SU-DHL-6 (cell line): ENCODE data around the gene RNU6-7.

Experiments
- H2AFZ ChIP-seq: fragments of 200-600 bp; sonication (generic); 2 replicates; pipeline ENCODE4 v1.6.1; 2014; ENCODE audit warnings: low read depth, mild to moderate bottlenecking, moderate library complexity, mixed read lengths, antibody characterized with exemption, low read length; ENCODE audit not compliant: severe bottlenecking
- H3F3A ChIP-seq: fragments of 200-600 bp; shearing (Covaris generic); 2 replicates; pipeline ENCODE4 v1.6.0; 2016; ENCODE audit warnings: antibody characterized with exemption, mild to moderate bottlenecking; ENCODE audit not compliant: insufficient read depth
- H3K27ac ChIP-seq: fragments of 200-600 bp; sonication (generic); 2 replicates; pipeline ENCODE4 v1.5.1; 2016; ENCODE audit warnings: low read depth, mild to moderate bottlenecking, low read length, moderate library complexity, mixed read lengths
- H3K27me3 ChIP-seq: fragments of 200-600 bp; sonication (generic), shearing (Covaris generic); 2 replicates; pipeline ENCODE4 v1.6.0; 2014; ENCODE audit warnings: mild to moderate bottlenecking, low read length
- H3K36me3 ChIP-seq: fragments of 200-600 bp; sonication (generic); 2 replicates; pipeline ENCODE4 v1.6.1; 2014; ENCODE audit warnings: mild to moderate bottlenecking, low read length, mixed read lengths
- H3K4me2 ChIP-seq: fragments of 300-600, 200-600 bp; shearing (Covaris generic), sonication (generic); 2 replicates; pipeline ENCODE4 v1.6.0; 2014; ENCODE audit warnings: low read length, low read depth, mild to moderate bottlenecking; ENCODE audit not compliant: poor library complexity, severe bottlenecking
- H3K4me3 ChIP-seq: fragments of 200-600 bp; sonication (generic); 2 replicates; pipeline ENCODE4 v1.5.1; 2014; ENCODE audit warnings: antibody characterized with exemption, low read length, mild to moderate bottlenecking, mixed read lengths; ENCODE audit not compliant: insufficient read depth, poor library complexity, severe bottlenecking
- H3K79me2 ChIP-seq: fragments of 200-600 bp; sonication (generic); 2 replicates; pipeline ENCODE4 v1.6.1; 2014; ENCODE audit warnings: mild to moderate bottlenecking, low read length, moderate library complexity; ENCODE audit not compliant: insufficient read depth
- H3K9ac ChIP-seq: fragments of 200-600 bp; sonication (generic); 2 replicates; pipeline ENCODE4 v1.7.0; 2014; ENCODE audit warnings: mild to moderate bottlenecking, low read length
- H3K9me2 ChIP-seq: fragments of 200-600 bp; sonication (generic); replicated peaks from 2 replicates; pipeline ENCODE4 v1.6.1; 2014; ENCODE audit warnings: low read length; ENCODE audit not compliant: insufficient read depth
- H3K9me3 ChIP-seq: fragments of 200-600 bp; sonication (generic); 2 replicates; pipeline ENCODE4 v1.6.1; 2014; ENCODE audit warnings: low read length, mixed read lengths; ENCODE audit not compliant: insufficient read depth
- H4K20me1 ChIP-seq: fragments of 200-600 bp; sonication (generic); 2 replicates; pipeline ENCODE4 v1.6.1; 2014; ENCODE audit warnings: low read depth, mild to moderate bottlenecking, antibody characterized with exemption, low read length, moderate library complexity, mixed read lengths
- EZH2phosphoT487 ChIP-seq: fragments of 200-600 bp; sonication (generic), shearing (Covaris generic); conservative IDR thresholded peaks from 2 replicates; pipeline ENCODE4 v1.6.1; 2018; ENCODE audit warnings: mild to moderate bottlenecking, antibody characterized with exemption, low read length, moderate library complexity, mixed read lengths
- TF ChIP-seq, protein P1 (sequence below): fragments of 200-600 bp; sonication (generic); IDR thresholded peaks from one replicate; pipeline ENCODE4 v1.5.1; 2017; ENCODE audit warnings: antibody characterized with exemption, mild to moderate bottlenecking, low read length, moderate library complexity; ENCODE audit not compliant: insufficient read depth, poor library complexity, severe bottlenecking

Gene RNU6-7

DNA sequence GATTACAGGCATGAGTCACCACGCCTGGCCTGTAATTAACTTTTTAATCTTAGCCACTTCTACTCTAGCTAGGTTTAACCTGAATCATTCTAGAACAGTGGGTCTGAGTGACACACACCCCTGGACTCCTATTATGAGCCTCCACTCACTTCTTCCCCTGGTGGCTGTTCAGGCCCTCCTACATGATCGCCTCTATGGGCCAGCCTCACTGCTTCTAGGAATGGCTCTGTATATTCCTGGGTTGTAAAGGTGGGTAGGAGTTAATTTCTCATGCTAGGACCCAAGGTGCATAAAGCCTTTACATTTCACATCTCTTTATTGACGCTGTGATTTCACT is 9.2 kb downstream of the RNU6-7 start:
- Histone ChIP-seq H3K27me3 (no peaks in the 10 kb centered on the region), H3K4me2 (no peak overlapping the region), H3K79me2 (no peaks in the 10 kb centered on the region), H2AFZ (no peak overlapping the region), H3K27ac (no peak overlapping the region), H3K4me3 (no peak overlapping the region), H3K36me3 (no peaks in the 10 kb centered on the region), H4K20me1 (no peaks in the 10 kb centered on the region), H3F3A (no peaks in the 10 kb centered on the region), H3K9ac (no peak overlapping the region), H3K9me2 (no peaks in the 10 kb centered on the region), H3K9me3 (no peaks in the 10 kb centered on the region)
- no peak for TF ChIP-seq EZH2phosphoT487
- TF ChIP-seq, protein P1, sequence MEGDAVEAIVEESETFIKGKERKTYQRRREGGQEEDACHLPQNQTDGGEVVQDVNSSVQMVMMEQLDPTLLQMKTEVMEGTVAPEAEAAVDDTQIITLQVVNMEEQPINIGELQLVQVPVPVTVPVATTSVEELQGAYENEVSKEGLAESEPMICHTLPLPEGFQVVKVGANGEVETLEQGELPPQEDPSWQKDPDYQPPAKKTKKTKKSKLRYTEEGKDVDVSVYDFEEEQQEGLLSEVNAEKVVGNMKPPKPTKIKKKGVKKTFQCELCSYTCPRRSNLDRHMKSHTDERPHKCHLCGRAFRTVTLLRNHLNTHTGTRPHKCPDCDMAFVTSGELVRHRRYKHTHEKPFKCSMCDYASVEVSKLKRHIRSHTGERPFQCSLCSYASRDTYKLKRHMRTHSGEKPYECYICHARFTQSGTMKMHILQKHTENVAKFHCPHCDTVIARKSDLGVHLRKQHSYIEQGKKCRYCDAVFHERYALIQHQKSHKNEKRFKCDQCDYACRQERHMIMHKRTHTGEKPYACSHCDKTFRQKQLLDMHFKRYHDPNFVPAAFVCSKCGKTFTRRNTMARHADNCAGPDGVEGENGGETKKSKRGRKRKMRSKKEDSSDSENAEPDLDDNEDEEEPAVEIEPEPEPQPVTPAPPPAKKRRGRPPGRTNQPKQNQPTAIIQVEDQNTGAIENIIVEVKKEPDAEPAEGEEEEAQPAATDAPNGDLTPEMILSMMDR, result no peak

DNA sequence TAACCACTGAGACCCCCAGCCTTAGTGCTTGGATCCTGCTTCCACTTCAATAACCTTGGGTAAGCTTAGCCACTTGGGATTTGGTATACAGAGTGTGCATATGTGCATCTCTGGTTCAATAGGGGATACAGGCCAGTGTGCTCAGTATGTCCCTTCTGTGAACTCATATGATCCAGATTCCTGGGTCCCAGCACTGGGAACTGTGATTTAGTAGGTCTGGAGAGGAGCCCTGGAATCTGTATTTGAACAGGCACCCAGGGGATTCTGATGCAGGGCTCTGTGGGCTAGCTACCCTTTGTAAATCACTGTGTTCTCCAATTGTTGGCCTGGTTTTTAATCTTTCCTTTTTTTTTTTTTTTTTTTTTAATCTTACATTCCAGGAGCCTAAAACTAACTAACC is 11.0 kb downstream of the RNU6-7 start:
- TF ChIP-seq, protein P1, result no peak
- TF ChIP-seq EZH2phosphoT487, result no peak
- Histone ChIP-seq H3K36me3 (no peaks in the 10 kb centered on the region), H3K9me3 (no peaks in the 10 kb centered on the region), H3K9ac (no peak overlapping the region), H3K27me3 (no peaks in the 10 kb centered on the region), H3F3A (no peaks in the 10 kb centered on the region), H3K79me2 (no peaks in the 10 kb centered on the region), H3K4me3 (no peak overlapping the region), H3K27ac (no peak overlapping the region), H2AFZ (no peak overlapping the region), H4K20me1 (no peaks in the 10 kb centered on the region), H3K4me2 (no peak overlapping the region), H3K9me2 (no peaks in the 10 kb centered on the region)

DNA sequence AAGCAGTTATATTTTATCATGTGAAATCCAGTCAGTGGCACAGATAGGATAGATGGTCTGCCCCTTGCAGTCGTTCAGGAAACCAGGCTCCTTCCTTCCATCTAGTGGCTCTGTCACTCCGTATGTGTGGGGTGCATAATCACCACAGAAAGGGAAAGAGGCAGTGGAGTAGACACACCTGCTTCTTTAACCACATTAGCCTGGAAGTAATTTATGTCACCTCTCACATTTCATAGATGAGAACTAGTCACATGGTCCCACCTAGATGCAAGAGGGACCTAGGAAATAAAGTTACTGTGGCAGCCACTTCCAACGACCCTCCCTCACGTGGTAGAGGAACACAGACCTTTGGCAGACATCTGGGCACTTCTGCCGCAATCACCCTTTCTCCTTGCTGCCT is 15.5 kb downstream of the RNU6-7 start:
- H3K9me3 ChIP-seq, result no peaks in the 10 kb centered on the region
- no peak overlapping the region for H3K4me3 ChIP-seq
- no peak overlapping the region for H3K9ac ChIP-seq
- H3K27me3 ChIP-seq, result no peaks in the 10 kb centered on the region
- no peak for TF ChIP-seq EZH2phosphoT487
- TF ChIP-seq, protein P1, result no peak
- H3K9me2 ChIP-seq, result no peaks in the 10 kb centered on the region
- no peaks in the 10 kb centered on the region for H3F3A ChIP-seq
- no peak overlapping the region for H3K4me2 ChIP-seq
- no peaks in the 10 kb centered on the region for H4K20me1 ChIP-seq
- no peak overlapping the region for H2AFZ ChIP-seq
- no peaks in the 10 kb centered on the region for H3K36me3 ChIP-seq
- no peak overlapping the region for H3K27ac ChIP-seq
- H3K79me2 ChIP-seq, result no peaks in the 10 kb centered on the region
